GM21717 (cell line): Measurements from ENCODE around the gene LRRC38.
"Not testable (repeated sequence)": the region's sequence is repeated elsewhere in the genome, so short reads cannot be mapped to it uniquely, and the experiment has no call there.

Experiments
- ATAC-seq: cut with Tn5 transposase; IDR thresholded peaks from one replicate; pipeline ENCODE4 v1.9.1; 2021; ENCODE audit warnings: mild to moderate bottlenecking, moderate library complexity; ENCODE audit not compliant: unreplicated experiment

The LRRC38 gene, protein sequence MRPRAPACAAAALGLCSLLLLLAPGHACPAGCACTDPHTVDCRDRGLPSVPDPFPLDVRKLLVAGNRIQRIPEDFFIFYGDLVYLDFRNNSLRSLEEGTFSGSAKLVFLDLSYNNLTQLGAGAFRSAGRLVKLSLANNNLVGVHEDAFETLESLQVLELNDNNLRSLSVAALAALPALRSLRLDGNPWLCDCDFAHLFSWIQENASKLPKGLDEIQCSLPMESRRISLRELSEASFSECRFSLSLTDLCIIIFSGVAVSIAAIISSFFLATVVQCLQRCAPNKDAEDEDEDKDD

DNA sequence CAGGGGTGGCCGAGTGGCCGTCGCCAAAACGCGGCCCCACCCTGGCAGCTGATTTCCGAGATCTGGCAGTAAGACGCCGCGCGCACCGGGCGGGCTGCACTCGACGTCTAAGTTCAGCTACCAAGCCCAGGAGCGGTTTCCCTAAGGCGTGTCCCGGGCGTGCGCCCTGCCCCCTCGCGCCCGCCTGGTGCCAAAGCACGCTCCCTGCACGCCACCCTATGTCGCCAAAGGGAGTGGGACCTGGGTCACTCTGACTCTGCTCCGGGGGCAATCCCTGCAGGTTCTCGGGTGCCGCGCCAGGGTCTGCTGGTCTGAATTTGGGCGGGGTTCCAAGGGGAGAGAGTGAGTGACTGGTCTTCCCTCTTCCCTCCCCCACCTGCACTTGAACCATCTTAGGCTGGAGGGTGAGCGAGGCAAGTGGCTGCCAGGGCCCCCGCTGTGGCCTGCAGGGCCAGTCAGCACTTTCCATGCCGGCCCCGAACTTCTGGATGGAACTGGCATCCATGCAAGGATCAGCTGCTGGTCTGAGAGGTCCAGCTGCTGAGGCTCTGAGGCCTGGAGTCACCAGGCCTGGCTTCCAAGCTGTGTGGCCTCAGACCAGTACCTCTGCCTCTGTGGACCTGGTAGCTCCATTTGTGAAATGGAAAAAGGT lies at the start of gene LRRC38:
TSS of gene LRRC38 (minus strand) at position 109 of the 652 bp plus-strand sequence. CDS start 410 bp downstream, outside the sequence.
- no peak for ATAC-seq

DNA sequence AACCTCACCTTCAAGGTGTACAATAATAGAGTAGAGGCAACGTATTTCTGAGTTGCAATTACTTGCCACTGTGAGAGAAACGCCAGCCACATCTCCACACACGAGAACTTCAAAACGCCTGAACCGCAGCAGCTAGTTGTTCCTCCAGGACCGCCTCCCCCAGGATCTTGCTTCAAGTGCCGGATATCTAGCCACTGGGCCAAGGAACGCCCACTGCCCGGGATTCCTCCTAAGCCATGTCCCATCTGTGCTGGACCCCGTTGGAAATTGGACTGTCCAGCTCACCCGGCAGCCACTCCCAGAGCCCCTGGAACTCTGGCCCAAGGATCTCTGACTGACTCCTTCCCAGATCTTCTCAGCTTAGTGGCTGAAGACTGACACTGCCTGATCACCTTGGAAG lies 49.2 kb upstream of the LRRC38 start:
- not testable (repeated sequence) for ATAC-seq

DNA sequence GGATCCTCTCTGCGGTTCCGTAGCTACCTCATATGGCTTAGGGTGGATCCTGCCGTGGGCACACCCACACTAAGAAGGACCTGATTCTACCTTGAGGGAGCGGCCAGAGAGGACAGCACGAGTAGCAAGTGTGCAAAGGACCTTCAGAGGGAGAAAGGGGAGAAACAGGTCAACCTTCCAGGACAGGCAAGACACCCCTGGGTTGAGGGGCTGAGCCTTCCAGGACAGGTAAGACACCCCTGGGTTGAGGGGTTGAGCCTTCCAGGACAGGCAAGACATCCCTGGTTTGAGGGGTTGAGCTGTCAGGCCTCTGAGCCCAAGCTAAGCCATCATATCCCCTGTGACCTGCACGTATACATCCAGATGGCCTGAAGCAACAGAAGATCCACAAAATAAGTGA lies 46.7 kb upstream of the LRRC38 start:
- no peak for ATAC-seq

DNA sequence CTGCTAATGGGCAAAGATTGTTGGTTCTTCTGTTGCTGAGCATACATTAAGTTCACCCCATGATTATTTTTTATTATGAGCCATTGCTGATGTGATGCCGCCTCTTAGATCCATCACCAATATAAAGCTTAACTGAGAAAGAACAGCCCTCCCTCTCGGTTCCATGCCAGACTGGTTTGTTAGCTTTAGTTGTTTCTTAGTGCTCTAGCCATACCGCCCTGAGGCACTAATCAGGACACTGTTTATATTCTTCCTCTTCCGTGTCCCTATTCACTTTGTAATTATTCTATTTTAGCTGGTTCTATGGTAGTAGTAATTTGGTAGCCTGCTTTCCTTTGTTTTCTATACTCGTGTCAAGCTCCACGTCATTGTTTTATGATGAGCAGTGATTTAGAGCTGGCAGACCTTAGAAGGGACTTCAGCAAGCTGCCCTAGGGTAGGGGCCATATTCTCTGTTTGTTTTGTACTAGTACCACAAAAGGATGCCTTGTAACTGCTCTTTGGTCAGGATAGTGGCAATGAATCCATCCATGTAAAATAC lies 42.5 kb upstream of the LRRC38 start:
- no peak for ATAC-seq

DNA sequence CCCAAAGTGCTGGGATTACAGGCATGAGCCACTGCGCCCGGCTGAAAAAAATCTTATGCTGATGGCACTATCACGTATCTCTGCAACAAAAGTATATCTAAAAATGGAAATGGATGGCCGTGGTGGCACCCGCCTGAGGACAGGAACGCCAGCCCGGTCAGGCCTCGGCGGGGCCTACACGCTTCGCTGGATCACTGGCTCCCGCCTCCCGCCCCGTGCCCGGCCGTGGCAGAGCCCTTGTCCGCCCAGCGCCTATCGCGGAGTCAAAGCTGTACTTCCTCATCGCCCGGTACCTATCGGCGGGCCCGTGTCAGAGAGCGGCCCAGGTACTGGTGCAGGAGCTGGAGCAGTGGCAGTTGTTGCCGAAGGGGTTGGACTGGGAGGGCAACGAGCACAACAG lies 41.0 kb upstream of the LRRC38 start:
- no peak for ATAC-seq

DNA sequence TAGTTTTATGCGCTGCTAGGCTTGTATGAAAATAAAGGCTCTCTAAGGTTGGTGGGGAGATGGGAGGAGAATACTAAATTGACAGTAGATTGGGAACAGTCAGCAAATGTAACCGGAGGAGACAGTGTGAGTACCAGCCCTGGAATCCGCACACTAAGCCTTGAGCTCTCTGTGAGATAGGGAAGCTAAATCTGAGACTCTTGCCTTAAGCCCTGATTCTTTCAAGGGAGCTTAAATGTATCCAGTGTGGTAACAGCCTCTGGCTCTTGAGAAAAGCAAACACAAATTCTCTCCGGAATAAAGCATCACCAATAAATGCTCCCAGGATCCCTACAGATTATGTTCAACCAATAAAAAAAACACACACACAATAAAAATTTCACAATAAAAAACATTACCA lies 36.9 kb upstream of the LRRC38 start:
- ATAC-seq = no peak

DNA sequence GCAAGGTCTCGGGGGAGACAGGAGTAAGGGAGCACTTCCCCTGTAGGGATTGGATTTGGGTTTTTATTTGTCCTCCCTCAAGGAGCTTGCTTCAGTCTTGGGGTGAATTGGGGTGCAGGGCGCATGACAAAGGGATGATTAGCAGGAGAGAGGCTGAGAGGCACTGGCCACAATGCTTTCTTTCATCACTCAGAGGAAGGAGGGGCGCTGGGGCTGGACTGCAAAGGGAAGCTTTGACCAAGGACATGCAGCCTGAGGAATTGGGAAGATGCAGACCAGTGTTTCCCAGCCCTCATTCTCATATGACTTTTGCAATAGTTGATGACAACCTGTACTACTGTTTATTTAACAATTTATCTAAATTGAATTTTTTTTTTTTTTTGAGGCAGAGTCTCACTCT lies 35.7 kb upstream of the LRRC38 start:
- no peak for ATAC-seq

DNA sequence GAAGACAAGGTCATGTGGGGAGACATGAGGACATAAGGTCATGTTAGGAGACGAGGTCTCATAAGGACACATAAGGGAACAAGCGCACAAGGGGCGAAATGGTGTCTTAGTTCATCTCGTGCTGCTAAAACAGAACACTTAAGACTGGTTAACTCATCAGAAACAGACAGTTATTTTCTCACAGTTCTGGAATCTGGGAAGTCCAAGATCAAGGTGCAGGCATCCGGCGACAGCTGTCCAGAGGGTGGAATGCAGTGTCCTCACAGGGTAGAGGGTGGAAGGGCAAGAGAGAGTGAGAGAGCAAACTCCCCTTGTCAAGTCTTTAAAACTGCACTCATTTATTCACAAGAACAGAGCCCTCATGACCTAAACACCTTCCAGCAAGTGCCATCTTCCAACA lies 35.2 kb upstream of the LRRC38 start:
- ATAC-seq = no peak

DNA sequence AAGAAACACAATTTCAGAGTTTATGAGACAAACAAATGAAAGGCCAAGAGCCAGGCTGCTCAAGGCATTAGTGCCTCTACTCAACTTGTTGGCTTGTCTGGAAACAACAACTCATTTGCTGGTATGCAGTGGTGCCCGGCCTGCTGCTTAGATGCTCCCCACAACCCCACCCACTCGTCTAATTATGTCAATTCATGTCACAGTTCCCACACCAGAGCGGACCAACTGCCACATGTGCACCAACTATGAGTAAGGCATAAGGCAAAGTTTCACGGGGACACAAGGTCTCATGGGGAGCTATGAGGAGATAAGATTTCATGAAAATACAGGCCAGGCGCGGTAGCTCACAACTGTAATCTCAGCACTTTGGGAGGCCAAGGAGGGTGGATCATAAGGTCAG lies 34.5 kb upstream of the LRRC38 start:
- ATAC-seq = no peak

DNA sequence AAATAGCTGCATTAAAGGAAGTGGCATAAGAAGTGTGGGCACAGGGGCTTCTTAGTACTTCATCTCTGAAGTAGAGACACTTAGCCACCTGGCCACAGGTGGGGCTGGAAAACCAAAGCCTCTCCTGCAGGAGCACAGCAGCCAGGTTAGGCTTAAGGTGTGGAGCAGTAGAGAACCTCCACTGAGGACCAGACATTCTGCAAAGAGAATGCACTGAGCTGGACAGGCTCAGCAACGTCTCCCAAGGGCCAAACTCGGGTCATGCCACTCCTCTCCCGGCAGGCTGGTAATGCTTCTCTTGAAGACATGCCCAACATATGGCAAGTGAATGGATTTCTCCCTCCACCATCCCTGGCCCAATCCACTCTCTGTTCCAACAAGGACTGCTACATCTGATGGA lies 33.0 kb upstream of the LRRC38 start:
- ATAC-seq = no peak

DNA sequence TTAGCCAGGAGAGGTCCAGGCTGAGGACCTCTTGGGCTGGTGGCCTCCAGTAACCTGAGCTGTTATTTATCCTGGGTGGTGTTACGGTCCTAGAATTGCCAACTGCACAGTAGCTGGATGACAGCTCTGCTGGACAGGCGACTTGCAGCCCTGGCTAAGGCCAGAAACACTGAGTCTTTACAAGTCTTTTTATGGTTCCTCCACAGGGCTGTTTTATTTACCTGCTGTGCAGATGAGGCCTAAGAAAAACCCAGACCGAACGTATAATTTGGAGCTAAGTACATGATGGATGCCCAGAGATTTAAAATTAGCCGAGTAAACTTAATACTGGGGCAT lies 30.4 kb upstream of the LRRC38 start:
- no peak for ATAC-seq

DNA sequence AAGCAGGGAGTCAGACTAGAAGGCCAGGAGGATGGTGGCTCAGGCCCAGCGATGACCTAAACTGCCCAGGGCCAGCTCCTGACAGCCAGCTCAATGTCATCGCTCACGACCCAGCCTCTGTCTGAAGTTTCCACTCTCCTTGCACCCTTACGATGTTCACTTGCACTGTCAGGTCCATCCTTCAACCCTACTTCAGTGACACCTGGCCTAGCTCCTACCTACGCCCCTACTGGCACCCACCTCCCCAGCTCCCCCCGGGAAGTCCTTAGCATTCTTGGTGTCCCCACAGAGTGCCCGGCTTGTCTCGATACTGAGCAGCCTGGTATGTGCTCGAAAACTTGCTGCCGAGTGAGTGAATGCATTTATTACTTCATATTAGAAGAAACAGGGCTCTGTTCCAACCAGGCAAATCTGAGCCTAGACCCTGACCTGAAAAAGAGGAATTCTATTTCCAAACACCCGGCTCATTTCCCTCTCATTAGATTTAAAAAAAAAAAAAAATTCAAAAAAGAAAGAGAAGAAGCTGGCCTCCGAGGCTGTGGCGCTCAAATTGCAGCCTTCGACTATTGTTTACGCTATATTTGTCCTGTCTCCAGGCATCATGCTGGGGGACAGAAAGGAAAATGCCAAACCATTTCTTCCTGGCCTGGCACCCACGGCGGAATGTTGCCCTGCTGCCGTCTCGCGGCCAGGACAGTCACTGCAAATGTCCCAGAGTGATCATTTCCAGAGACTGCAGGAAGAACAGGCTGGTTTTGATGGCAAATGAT lies 29.8 kb upstream of the LRRC38 start:
- no peak for ATAC-seq

DNA sequence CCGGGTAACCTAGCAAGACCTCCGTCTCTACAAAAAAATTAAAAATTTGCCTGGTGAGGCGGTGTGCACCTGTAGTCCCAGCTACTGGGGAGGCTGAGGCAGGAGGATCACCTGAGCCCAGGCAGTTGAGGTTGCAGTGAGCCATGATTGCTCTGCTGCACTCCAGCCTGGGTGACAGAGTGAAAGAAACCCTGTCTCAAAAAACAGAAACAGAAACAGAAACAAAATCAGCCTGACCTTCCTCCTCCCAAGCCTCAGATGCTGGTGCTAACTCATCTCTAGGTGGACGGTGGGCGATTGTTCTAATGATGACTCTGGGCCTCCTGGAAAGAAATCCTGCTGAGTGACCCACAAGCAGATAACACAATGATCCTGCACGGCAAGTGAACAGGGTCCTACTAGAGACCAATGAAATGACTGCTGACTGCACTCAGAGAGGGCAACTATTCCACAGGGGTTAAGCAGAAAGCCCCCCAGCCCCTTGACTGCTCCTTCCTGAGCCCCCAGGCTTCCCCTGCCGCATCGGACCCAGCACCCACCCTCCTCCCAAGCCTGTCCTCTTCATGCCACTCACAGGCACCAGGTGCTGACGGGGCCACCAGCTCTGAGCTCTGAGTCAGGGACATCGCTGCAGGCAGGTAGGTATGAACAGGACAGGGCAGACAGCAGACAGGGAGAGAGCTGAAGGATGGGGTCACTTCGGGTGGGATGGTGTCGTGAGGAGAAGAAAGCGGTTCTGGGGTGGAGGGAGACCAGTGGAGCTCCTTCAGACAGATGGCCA lies 27.8 kb upstream of the LRRC38 start:
- ATAC-seq = no peak

DNA sequence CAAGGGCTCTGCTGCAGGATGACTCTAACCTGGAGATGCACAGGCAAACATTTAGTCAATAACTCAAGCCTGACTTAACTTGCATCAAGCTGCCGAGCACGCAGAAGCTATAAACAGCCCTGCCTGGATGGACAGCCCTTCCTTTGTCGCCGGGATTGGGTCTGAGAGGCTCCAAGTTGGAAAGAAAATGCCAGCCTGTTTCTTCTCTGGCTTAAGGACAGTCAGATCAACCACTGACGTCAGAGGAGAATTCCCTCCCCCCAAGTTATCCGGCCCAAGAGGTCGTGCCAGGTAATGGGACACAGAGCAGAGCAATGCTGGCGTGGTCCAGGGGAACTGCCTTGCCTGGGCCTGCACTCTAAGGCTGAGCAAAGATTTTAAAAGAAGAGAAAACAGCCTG lies 27.1 kb upstream of the LRRC38 start:
- ATAC-seq = no peak

DNA sequence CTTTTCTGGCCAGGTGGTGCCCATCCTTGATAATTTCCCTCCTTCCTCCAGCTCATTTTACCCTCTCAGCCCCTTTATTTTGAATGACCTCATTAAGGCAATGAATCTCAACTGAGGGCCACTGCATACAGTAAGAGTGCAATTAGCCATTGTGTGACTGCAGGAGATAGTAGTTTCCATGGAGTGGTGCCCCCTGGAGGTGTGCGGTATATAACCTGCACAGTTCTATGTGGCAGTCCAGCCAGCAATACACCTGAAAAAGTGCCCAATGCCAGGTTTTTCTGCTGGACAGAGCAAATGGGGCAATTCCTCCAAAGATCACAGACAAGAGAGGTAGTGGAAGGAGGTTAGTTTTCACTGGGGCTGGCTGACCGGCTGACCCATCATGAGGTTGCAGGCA lies 25.9 kb upstream of the LRRC38 start:
- ATAC-seq = no peak

DNA sequence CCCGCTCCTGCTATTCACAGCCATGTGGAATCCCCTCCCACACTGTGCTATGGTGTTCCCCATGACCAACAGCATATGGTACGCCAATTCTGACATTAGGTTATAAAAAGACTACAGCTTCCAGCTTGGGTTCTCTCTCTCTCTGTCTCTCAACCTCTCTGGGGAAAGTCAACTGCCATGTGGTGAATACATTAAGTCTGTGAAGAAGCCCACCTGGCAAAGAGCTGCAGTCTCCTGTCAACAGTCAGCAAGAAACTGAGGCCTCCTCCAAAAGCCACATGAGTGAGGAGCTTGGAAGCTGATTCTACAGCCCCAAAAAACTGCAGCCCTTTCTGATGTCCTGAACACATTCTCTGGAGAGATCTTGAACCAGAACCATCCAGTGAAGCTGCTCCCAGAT lies 25.0 kb upstream of the LRRC38 start:
- ATAC-seq = no peak

DNA sequence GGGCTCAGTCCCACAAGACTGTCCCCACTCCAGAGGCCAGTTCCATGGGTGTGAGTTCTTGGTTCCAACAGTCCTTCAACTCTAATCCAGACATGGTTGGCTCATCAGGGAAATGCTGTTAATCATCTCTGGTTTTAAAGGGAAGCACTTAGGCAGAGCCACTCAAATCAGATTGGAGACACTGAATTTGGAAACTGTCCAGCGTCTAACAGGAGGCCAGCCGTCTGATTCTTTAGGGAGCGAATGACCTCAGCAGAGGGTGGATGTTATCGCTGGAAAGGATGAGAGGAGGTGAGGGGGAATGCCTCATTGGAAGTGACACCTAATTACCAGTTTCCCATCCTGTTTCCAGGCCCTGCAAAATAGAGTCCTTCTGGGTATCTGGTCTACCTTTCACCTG lies 22.8 kb upstream of the LRRC38 start:
- no peak for ATAC-seq

DNA sequence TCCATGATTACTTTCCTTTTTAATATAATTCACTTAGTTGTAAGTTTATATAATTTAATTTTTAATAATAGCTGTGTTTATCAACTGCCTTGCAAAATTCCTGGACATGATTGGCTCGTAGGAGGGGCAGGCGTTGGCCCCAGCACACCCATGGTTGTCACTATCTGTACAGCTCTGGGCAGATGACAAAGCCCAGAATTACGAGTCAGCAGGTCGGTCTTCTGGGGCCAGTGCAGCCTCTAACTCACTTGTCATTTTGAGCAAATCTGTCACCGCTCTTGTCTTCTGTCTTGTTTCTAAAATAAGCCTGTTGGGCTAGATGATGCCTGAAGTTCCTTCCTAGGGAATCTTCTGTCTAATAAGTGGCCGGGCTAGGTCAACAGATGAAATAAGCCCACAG lies 21.4 kb upstream of the LRRC38 start:
- no peak for ATAC-seq

DNA sequence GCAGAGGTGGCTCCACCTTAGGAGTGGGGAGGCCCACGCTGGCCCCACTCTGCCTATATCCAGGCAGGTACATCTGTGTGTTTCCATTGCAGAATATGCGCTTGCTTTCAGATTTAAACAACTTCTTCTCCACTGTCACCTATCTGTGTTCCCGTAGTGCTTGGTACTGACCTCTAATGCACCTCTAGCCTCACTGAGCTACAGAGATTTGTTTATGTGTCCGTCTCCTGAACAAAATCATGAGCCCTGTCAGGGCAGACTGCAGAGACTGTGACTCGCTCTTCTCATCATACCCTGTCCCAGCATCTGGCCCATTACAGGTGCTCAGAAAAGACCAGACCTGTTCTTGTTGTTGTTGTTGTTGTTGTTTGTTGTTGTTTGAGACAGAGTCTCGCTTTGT lies 14.5 kb upstream of the LRRC38 start:
- ATAC-seq = no peak

DNA sequence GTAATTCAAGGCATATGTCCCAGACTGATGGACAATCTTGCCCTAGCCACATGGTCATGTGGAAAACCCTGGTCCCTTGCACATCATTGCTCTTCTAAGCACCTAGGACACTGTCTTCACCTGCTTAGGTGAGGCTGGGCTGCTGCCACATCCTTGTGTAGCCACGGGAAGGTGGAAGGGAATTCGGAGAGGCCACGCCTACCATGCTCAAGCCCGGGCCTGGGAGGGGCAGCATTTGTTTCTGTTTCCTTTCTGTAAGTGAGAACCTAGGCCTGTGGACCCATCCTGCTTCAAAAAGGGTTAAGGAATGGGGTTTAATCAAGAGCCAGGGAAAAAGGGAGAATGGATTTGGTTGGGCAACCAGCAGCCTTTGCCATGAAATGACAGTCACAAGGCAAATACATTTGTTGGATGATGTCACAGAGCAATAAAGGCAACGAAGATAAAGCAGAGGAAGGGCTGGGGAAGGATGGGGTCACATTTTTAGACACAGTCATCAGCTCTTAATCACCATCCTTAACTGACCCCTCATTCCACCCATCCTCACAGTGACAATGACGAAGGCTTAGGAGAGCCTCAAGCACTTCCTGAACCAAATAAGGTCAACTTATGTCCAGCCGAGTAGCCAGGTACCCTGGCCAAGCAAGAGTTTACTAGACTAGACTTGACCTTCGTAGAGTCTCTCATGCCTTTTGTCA lies 10.1 kb upstream of the LRRC38 start:
- no peak for ATAC-seq

DNA sequence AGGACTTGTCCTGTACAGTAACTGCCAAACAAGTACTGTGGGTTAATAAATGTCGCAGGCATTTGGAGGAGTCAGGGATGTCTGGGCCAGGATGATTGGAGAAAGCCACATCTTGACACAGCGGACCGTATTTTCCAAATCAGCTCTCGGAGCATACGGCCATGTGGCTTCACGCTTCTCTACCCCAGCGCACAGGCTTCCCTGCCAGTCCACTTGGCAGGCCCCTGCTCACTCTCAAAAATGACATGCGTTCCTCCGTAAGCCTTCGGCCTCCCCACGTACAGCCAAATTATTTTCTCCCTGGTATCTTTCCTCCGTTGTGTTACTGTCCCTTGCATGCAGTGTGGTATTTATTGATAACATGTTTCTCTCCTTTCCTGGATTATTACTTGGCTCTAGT lies 7.2 kb upstream of the LRRC38 start:
- ATAC-seq = no peak
